ENCODE measurements around the gene ZC3H4. TPM values are rescaled to one million over a fixed set of nuclear protein-coding genes. Genes with fewer than 3 reads are reported as not detected.

The ZC3H4 gene
- total RNA-seq, 2 donors from 2014 or later = 21.9 to 26.0 TPM

GRCh38 chr19:47157431-47158321, 44.1 kb upstream of the ZC3H4 start:
- Histone ChIP-seq H3K36me3 (peaks cover 10% of the 10 kb centered on the region), H3K9me3 (no peaks in the 10 kb centered on the region), H3K27ac (peak overlapping the region; percentile 65 to 84), H3K4me3 (peak overlapping the region; percentile 28), H3K27me3 (replicated peaks; ENCODE audit: insufficient read depth) (no peaks in the 10 kb centered on the region), H3K4me1 (ENCODE audit: control insufficient read depth in 1 of 2, low read depth in 2 of 2) (peaks cover 26 to 36% of the 10 kb centered on the region in 2 donors)
- peak; percentile 2 for DNase-seq (ENCODE audit: low spot score)
- ATAC-seq (ENCODE audit: insufficient number of reproducible peaks, low FRiP score, low read depth) = no peak
- TF ChIP-seq CTCF (IDR thresholded peaks at IDR 0.05) = no peak

GRCh38 chr19:47156861-47157430, 43.4 kb upstream of the ZC3H4 start:
- DNase-seq (ENCODE audit: low spot score) = no peak
- Histone ChIP-seq H3K36me3 (peaks cover 11% of the 10 kb centered on the region), H3K27me3 (replicated peaks; ENCODE audit: insufficient read depth) (no peaks in the 10 kb centered on the region), H3K9me3 (no peaks in the 10 kb centered on the region), H3K4me1 (ENCODE audit: control insufficient read depth in 1 of 2, low read depth in 2 of 2) (peaks cover 26 to 36% of the 10 kb centered on the region in 2 donors), H3K27ac (peak overlapping the region; percentile 65 to 84), H3K4me3 (no peak overlapping the region)
- TF ChIP-seq CTCF (IDR thresholded peaks at IDR 0.05) = no peak
- ATAC-seq (ENCODE audit: insufficient number of reproducible peaks, low FRiP score, low read depth) = no peak

- no peak for DNase-seq (ENCODE audit: low spot score)
- Histone ChIP-seq H3K4me1 (ENCODE audit: control insufficient read depth in 1 of 2, low read depth in 2 of 2) (peaks cover 26 to 36% of the 10 kb centered on the region in 2 donors), H3K4me3 (no peak overlapping the region), H3K27me3 (replicated peaks; ENCODE audit: insufficient read depth) (no peaks in the 10 kb centered on the region), H3K27ac (no peak overlapping the region), H3K36me3 (peaks cover 20% of the 10 kb centered on the region), H3K9me3 (no peaks in the 10 kb centered on the region)
- no peak for TF ChIP-seq CTCF (IDR thresholded peaks at IDR 0.05)
- no peak for ATAC-seq (ENCODE audit: insufficient number of reproducible peaks, low FRiP score, low read depth)
Observed at GRCh38 chr19:47155148-47155547, 41.6 kb upstream of the ZC3H4 start.

GRCh38 chr19:47153266-47153665, 39.7 kb upstream of the ZC3H4 start:
- no peaks in the 10 kb centered on the region for H3K9me3 ChIP-seq
- H3K36me3 ChIP-seq = peaks cover 21% of the 10 kb centered on the region
- DNase-seq (ENCODE audit: low spot score) (no peak), ATAC-seq (ENCODE audit: insufficient number of reproducible peaks, low FRiP score, low read depth) (no peak)
- no peak for TF ChIP-seq CTCF (IDR thresholded peaks at IDR 0.05)
- peaks cover 12 to 20% of the 10 kb centered on the region in 2 donors for H3K4me1 ChIP-seq (ENCODE audit: control insufficient read depth in 1 of 2, low read depth in 2 of 2)
- no peak overlapping the region for H3K27ac ChIP-seq
- H3K27me3 ChIP-seq (replicated peaks; ENCODE audit: insufficient read depth) = no peaks in the 10 kb centered on the region
- H3K4me3 ChIP-seq = no peak overlapping the region

DNA sequence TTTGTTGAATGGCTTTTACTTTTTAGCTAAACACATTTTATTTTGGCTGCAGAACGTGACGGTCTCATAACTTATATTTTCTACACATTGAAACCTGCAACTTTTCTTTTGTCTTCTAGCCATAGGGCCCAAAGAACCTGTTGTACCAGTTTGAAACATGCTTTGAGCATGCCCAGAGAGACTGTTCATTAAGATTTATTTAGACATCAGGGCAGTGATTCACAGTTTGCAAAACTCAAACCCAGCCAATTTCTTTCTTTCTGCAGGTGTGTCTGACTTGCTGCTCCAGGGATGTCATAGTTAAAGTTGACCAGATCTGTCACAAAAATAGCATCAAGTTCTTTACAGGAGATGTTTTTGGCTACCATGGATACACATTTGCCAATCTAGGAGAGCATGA, 39.1 kb upstream of the ZC3H4 start:
- TF ChIP-seq CTCF (IDR thresholded peaks at IDR 0.05) = no peak
- ATAC-seq (ENCODE audit: insufficient number of reproducible peaks, low FRiP score, low read depth) = no peak
- H3K27ac ChIP-seq = no peak overlapping the region
- no peaks in the 10 kb centered on the region for H3K9me3 ChIP-seq
- H3K27me3 ChIP-seq (replicated peaks; ENCODE audit: insufficient read depth) = no peaks in the 10 kb centered on the region
- H3K36me3 ChIP-seq = peaks cover 21% of the 10 kb centered on the region
- DNase-seq (ENCODE audit: low spot score) = no peak
- H3K4me3 ChIP-seq = no peak overlapping the region
- peaks cover 5 to 14% of the 10 kb centered on the region in 2 donors for H3K4me1 ChIP-seq (ENCODE audit: control insufficient read depth in 1 of 2, low read depth in 2 of 2)

Measured in thoracic aorta (tissue), 2 donors.